ENCODE data around the gene METTL4. TPM values are rescaled to one million over a fixed set of nuclear protein-coding genes. Genes with fewer than 3 reads are reported as not detected.

Gene METTL4
- total and polyA plus RNA-seq, 9 of the 15 experiments (the other 6 are each of a cell fraction or from before 2014, with no cell fraction given), result 7.9 to 32.8 (median 22.1) TPM

- TF ChIP-seq TCF3 (CRISPR knock-in tag; IDR thresholded peaks at IDR 0.05) (no peak), XRCC5 (IDR thresholded peaks at IDR 0.05; ENCODE audit: low read depth, low read length) (peak; percentile 90; the same call in 1 of the 2 replicates), MEF2A (IDR thresholded peaks at IDR 0.05; ENCODE audit: control insufficient read depth, low read depth, low read length) (no peak), RBM15 (IDR thresholded peaks at IDR 0.05; ENCODE audit: insufficient read depth, low read length) (no peak), AFF1 (IDR thresholded peaks at IDR 0.05; ENCODE audit: low read depth in 1 of 2, partially characterized antibody in 2 of 2) (peak in 1 of 2 experiments; percentile 81), ZNF398 (CRISPR knock-in tag; IDR thresholded peaks at IDR 0.05) (no peak), ATF7 (IDR thresholded peaks at IDR 0.05) (no peak), SAFB2 (IDR thresholded peaks at IDR 0.05; ENCODE audit: borderline replicate concordance, low read depth, low read length, severe bottlenecking) (no peak), ZBTB26 (CRISPR knock-in tag; IDR thresholded peaks at IDR 0.05) (0 out of 2 replicates have a peak, but pooled peaks have one; percentile 31), CEBPG (CRISPR knock-in tag; IDR thresholded peaks at IDR 0.05) (peak; percentile 5; the same call in 1 of the 2 replicates), CEBPG (tag; conservative IDR thresholded peaks at IDR 0.05 in 1 of 2, IDR thresholded peaks at IDR 0.05 in 1 of 2) (peak in 1 of 2 experiments; percentile 62; a peak in 3 of 4 replicates), ELF1 (tag; IDR thresholded peaks at IDR 0.05) (no peak), GATAD2A (IDR thresholded peaks at IDR 0.05) (no peak), NFE2L1 (tag; IDR thresholded peaks at IDR 0.05; ENCODE audit: borderline replicate concordance, low read depth) (no peak), CBX3 (IDR thresholded peaks at IDR 0.05; ENCODE audit: borderline replicate concordance in 1 of 2, low read length in 2 of 2) (no peak), ZNF274 (IDR thresholded peaks at IDR 0.05; ENCODE audit: borderline replicate concordance, low read depth, low read length) (no peak), TCF15 (CRISPR knock-in tag; IDR thresholded peaks at IDR 0.05) (no peak), EHMT2 (IDR thresholded peaks at IDR 0.05) (0 out of 2 replicates have a peak, but pooled peaks have one; percentile 14)
Observed at GRCh38 chr18:2570772-2571199, 519 bp downstream of the METTL4 start (continued).

Data from K562 (cell line).